CD4-positive, alpha-beta memory T cell (primary cell): ENCODE measurements around the gene SYCP1. TPM values are rescaled to one million over a fixed set of nuclear protein-coding genes. Genes with fewer than 3 reads are reported as not detected.

ENCODE experiments used
- CTCF ChIA-PET: fragments of 350-600 bp; sonication (Branson Sonifier 250); formaldehyde crosslinking; loops from one replicate; lab custom pipeline; 2021; ENCODE audit warnings: inconsistent platforms; ENCODE audit not compliant: partially characterized antibody; lab: Charles Lee
- POLR2A ChIA-PET: fragments of 350-600 bp; sonication (Branson Sonifier 250); formaldehyde crosslinking; loops from one replicate; lab custom pipeline; 2021; ENCODE audit not compliant: partially characterized antibody; lab: Charles Lee
- DNase-seq, 5 donors: peaks; one replicate each; pipeline versions ENCODE4 v3.0.0 to v3.0.0-alpha.2; 2020 to 2022; ENCODE audit warnings: mixed read lengths in 1 of 5
- H3K27ac ChIP-seq: one replicate; pipeline ENCODE4 v1.7.0; 2013; ENCODE audit warnings: low read depth, low read length
- H3K27me3 ChIP-seq: 2 replicates; pipeline ENCODE4 v1.7.0; 2013; ENCODE audit warnings: mild to moderate bottlenecking, low read length, moderate library complexity; ENCODE audit not compliant: insufficient read depth
- H3K36me3 ChIP-seq: 2 replicates; pipeline ENCODE4 v1.7.0; 2013; ENCODE audit warnings: mild to moderate bottlenecking, low read length, moderate library complexity; ENCODE audit not compliant: insufficient read depth
- H3K4me1 ChIP-seq: 2 replicates; pipeline ENCODE4 v1.7.0; 2013; ENCODE audit warnings: mild to moderate bottlenecking, low read length, moderate library complexity; ENCODE audit not compliant: insufficient read depth
- H3K4me3 ChIP-seq, 2 donors: one replicate each; pipeline ENCODE4 v1.7.0; 2013; ENCODE audit warnings: low read length in 2 of 2, mild to moderate bottlenecking in 1 of 2
- H3K9me3 ChIP-seq, 2 donors: one replicate each; pipeline ENCODE4 v1.7.0; 2013; ENCODE audit warnings: low read length in 2 of 2, control low read depth in 1 of 2; ENCODE audit not compliant: control insufficient read depth in 1 of 2
- H3K27ac Mint-ChIP-seq, 7 donors: one replicate each; pipeline ENCODE4 v1.8.0; 2020 to 2021; ENCODE audit warnings: mixed read lengths in 7 of 7, mild to moderate bottlenecking in 6 of 7, inconsistent platforms in 3 of 7, moderate library complexity in 3 of 7
- H3K27me3 Mint-ChIP-seq, 2 donors: one replicate each; pipeline ENCODE4 v1.8.0; 2020 to 2021; ENCODE audit warnings: mixed read lengths in 2 of 2
- H3K36me3 Mint-ChIP-seq, 2 donors: one replicate each; pipeline ENCODE4 v1.8.0; 2020 to 2021; ENCODE audit warnings: mixed read lengths in 2 of 2, inconsistent platforms in 1 of 2, mild to moderate bottlenecking in 1 of 2
- H3K4me1 Mint-ChIP-seq, 4 donors: one replicate each; pipeline ENCODE4 v1.8.0; 2020 to 2021; ENCODE audit warnings: mixed read lengths in 4 of 4, mild to moderate bottlenecking in 1 of 4
- H3K4me3 Mint-ChIP-seq, 8 donors: one replicate each; pipeline ENCODE4 v1.8.0; 2020 to 2021; ENCODE audit warnings: mixed read lengths in 8 of 8, mild to moderate bottlenecking in 7 of 8, moderate library complexity in 6 of 8, inconsistent platforms in 3 of 8
- H3K9me3 Mint-ChIP-seq, 8 donors: one replicate each; pipeline ENCODE4 v1.8.0; 2020 to 2021; ENCODE audit warnings: mixed read lengths in 8 of 8, mild to moderate bottlenecking in 5 of 8, inconsistent platforms in 3 of 8, moderate library complexity in 1 of 8
- intact Hi-C: fragments of 100-400 bp; cut with micrococcal nuclease; formaldehyde crosslinking; loops from one replicate; pipeline ENCODE4 v1.15.1; 2023
- polyA plus RNA-seq, 2 donors: library from polyadenylated mRNA; unstranded; fragments of 300-500 nt; fragmentation: Illumina TruSeq; gene quantifications; one replicate each; pipeline ENCODE4 v1.2.3, GENCODE V29; 2021
- total RNA-seq, 2 experiments: library from RNA; stranded (reverse); gene quantifications; one replicate each; pipeline ENCODE4 v1.2.3, GENCODE V29; 2021

Gene SYCP1
- total and polyA plus RNA-seq, 4 experiments from 2014 or later, result not detected

DNA sequence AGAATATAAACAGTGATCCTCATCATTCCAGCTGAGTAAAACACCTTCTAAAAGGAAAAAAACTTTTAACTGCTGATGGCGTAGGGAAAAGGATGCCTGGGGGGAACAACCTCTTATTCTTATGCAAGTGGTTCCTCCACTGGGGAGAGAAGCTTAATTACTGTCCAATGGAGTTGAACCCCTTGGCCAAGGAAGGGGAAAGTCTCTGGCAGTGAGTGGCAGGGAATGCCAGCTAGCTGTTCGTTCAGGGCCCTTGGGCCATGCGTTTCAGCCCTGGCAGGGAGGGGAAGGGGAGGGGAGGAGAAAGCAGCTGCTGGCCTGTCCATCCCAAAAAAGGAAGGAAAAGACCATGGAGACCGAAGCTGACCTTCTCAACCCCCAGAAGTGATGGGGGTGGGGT is 22.6 kb upstream of the SYCP1 start:
- DNase-seq, result no peak
- H3K4me1 Mint-ChIP-seq, result no peaks in the 10 kb centered on the region
- Histone ChIP-seq H3K9me3 (no peaks in the 10 kb centered on the region), H3K36me3 (no peaks in the 10 kb centered on the region), H3K27ac (no peak overlapping the region), H3K4me1 (no peaks in the 10 kb centered on the region), H3K4me3 (no peak overlapping the region), H3K27me3 (no peaks in the 10 kb centered on the region)
- H3K27me3 Mint-ChIP-seq, result peaks cover 6 to 8% of the 10 kb centered on the region in 2 donors
- intact Hi-C loops, result no loop called here
- no peak overlapping the region for H3K27ac Mint-ChIP-seq
- ChIA-PET CTCF (no interaction called here), POLR2A (no interaction called here)
- H3K36me3 Mint-ChIP-seq, result no peaks in the 10 kb centered on the region
- H3K9me3 Mint-ChIP-seq, result no peaks in the 10 kb centered on the region
- no peak overlapping the region for H3K4me3 Mint-ChIP-seq

- Histone ChIP-seq H3K9me3 (no peaks in the 10 kb centered on the region), H3K4me1 (no peaks in the 10 kb centered on the region), H3K4me3 (no peak overlapping the region), H3K27ac (no peak overlapping the region), H3K27me3 (no peaks in the 10 kb centered on the region), H3K36me3 (no peaks in the 10 kb centered on the region)
- H3K36me3 Mint-ChIP-seq, result no peaks in the 10 kb centered on the region
- peaks cover 0 to 1% (median under 1%) of the 10 kb centered on the region in 4 donors for H3K4me1 Mint-ChIP-seq
- peaks cover 8 to 9% of the 10 kb centered on the region in 2 donors for H3K27me3 Mint-ChIP-seq
- ChIA-PET POLR2A (no interaction called here), CTCF (no interaction called here)
- no peak overlapping the region for H3K4me3 Mint-ChIP-seq
- intact Hi-C loops, result no loop called here
- no peaks in the 10 kb centered on the region for H3K9me3 Mint-ChIP-seq
- DNase-seq, result no peak
- H3K27ac Mint-ChIP-seq, result no peak overlapping the region
These were observed 21.2 kb upstream of the SYCP1 start for GRCh38 chr1:114833421-114833820.

GRCh38 chr1:114844270-114844669 is 10.4 kb upstream of the SYCP1 start:
- H3K4me1 Mint-ChIP-seq, result no peaks in the 10 kb centered on the region
- H3K4me3 Mint-ChIP-seq, result no peak overlapping the region
- Histone ChIP-seq H3K27me3 (no peaks in the 10 kb centered on the region), H3K4me1 (no peaks in the 10 kb centered on the region), H3K9me3 (no peaks in the 10 kb centered on the region), H3K27ac (no peak overlapping the region), H3K4me3 (no peak overlapping the region), H3K36me3 (no peaks in the 10 kb centered on the region)
- intact Hi-C loops, result no loop called here
- no peaks in the 10 kb centered on the region for H3K9me3 Mint-ChIP-seq
- no peak overlapping the region for H3K27ac Mint-ChIP-seq
- ChIA-PET CTCF (no interaction called here), POLR2A (no interaction called here)
- H3K27me3 Mint-ChIP-seq, result peaks cover 8 to 14% of the 10 kb centered on the region in 2 donors
- no peaks in the 10 kb centered on the region for H3K36me3 Mint-ChIP-seq
- no peak for DNase-seq

DNA sequence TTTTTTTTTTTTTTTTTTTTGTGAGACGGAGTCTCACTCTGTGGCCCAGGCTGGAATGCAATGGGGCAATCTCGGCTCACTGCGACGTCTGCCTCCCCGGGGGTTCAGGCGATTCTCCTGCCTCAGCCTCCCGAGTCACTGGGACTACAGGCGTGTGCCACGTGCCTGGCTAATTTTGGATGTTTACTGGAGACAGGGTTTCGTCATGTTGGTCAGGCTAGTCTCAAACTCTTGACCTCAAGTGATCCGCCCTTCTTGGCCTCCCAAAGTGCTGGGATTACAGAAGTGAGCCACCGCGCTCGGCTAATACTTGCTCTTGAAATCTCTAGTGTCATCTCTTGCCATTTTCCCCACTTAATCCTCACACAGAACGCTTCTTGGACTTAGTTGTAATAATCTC is 1.1 kb upstream of the SYCP1 start:
- Histone ChIP-seq H3K27ac (no peak overlapping the region), H3K9me3 (no peaks in the 10 kb centered on the region), H3K36me3 (no peaks in the 10 kb centered on the region), H3K4me3 (no peak overlapping the region), H3K4me1 (peaks cover 6% of the 10 kb centered on the region), H3K27me3 (peaks cover 9% of the 10 kb centered on the region)
- ChIA-PET CTCF (no interaction called here), POLR2A (no interaction called here)
- no peak for DNase-seq
- H3K27me3 Mint-ChIP-seq, result peaks cover 29 to 32% of the 10 kb centered on the region in 2 donors
- no peak overlapping the region for H3K27ac Mint-ChIP-seq
- peaks cover 0 to 6% (median 0%) of the 10 kb centered on the region in 8 donors for H3K9me3 Mint-ChIP-seq
- no peaks in the 10 kb centered on the region for H3K36me3 Mint-ChIP-seq
- intact Hi-C loops, result no loop called here
- peaks cover 4 to 10% (median 6%) of the 10 kb centered on the region in 4 donors for H3K4me1 Mint-ChIP-seq
- H3K4me3 Mint-ChIP-seq, result no peak overlapping the region

GRCh38 chr1:114861384-114861783 is 6.7 kb downstream of the SYCP1 start:
- no peak overlapping the region for H3K4me3 Mint-ChIP-seq
- H3K27me3 Mint-ChIP-seq, result peaks cover 9 to 10% of the 10 kb centered on the region in 2 donors
- Histone ChIP-seq H3K4me1 (no peaks in the 10 kb centered on the region), H3K27me3 (no peaks in the 10 kb centered on the region), H3K4me3 (no peak overlapping the region), H3K9me3 (no peaks in the 10 kb centered on the region), H3K36me3 (no peaks in the 10 kb centered on the region), H3K27ac (no peak overlapping the region)
- no peak for DNase-seq
- intact Hi-C loops, result no loop called here
- no peaks in the 10 kb centered on the region for H3K36me3 Mint-ChIP-seq
- H3K9me3 Mint-ChIP-seq, result peaks cover 0 to 2% (median 0%) of the 10 kb centered on the region in 8 donors
- H3K4me1 Mint-ChIP-seq, result no peaks in the 10 kb centered on the region
- POLR2A ChIA-PET, result no interaction called here
- CTCF ChIA-PET, result interaction anchor here (0.6 kb wide), 1 partner anchor 36 kb away, joined by 3 read pairs; no protein-coding TSS in a partner anchor
- H3K27ac Mint-ChIP-seq, result no peak overlapping the region

DNA sequence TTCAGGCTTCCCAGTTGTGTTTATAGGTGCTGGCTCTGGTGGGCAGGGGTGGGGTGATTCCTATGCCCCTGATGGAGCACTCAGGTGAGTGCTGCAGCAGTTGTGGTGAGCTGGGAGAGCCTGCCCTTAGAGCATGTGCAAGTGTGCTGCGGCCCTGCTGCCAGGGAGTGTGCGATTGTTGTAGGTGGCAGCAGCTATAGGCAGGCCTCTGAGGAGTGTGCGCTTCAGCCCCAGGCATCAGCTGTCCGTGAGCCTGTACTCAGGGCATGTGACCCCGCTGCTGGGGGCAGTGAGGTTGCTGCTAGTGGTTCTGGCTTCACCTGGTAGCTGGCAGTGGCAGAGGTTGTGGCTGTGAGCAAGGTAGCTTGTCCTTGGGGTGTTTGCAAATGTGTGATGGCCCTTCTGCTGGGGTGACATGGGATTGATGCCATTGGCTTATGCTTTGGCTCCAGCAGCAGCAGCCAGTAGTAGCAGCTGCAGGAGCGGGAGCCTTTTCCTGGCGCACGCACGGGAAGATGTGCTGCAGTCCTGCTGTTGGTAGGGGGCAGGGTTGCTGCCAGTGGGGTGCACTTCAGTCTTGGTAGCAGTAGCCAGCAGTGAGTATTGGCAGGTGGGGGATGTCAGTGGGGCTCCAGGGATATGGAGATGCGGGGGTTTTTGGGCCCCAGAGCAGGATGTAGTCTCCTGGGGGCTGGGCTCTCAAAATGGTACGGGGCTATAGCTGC is 37.7 kb downstream of the SYCP1 start:
- intact Hi-C loops, result no loop called here
- peaks cover 12% of the 10 kb centered on the region for H3K27me3 ChIP-seq
- no peak overlapping the region for H3K27ac ChIP-seq
- H3K9me3 Mint-ChIP-seq, result peaks cover 0 to 1% (median 0%) of the 10 kb centered on the region in 8 donors
- no peaks in the 10 kb centered on the region for H3K4me1 Mint-ChIP-seq
- H3K9me3 ChIP-seq, result no peaks in the 10 kb centered on the region
- H3K4me1 ChIP-seq, result no peaks in the 10 kb centered on the region
- peaks cover 12 to 28% of the 10 kb centered on the region in 2 donors for H3K27me3 Mint-ChIP-seq
- no peak for DNase-seq
- H3K4me3 ChIP-seq, result no peak overlapping the region
- no peak overlapping the region for H3K4me3 Mint-ChIP-seq
- POLR2A ChIA-PET, result no interaction called here
- H3K36me3 Mint-ChIP-seq, result no peaks in the 10 kb centered on the region
- no peak overlapping the region for H3K27ac Mint-ChIP-seq
- H3K36me3 ChIP-seq, result no peaks in the 10 kb centered on the region
- CTCF ChIA-PET, result no interaction called here

GRCh38 chr1:114896795-114897194 is 42.1 kb downstream of the SYCP1 start:
- Histone ChIP-seq H3K27ac (no peak overlapping the region), H3K27me3 (peaks cover 8% of the 10 kb centered on the region), H3K36me3 (no peaks in the 10 kb centered on the region), H3K4me1 (no peaks in the 10 kb centered on the region), H3K9me3 (no peaks in the 10 kb centered on the region), H3K4me3 (no peak overlapping the region)
- Mint-ChIP-seq H3K27me3 (peaks cover 15 to 23% of the 10 kb centered on the region in 2 donors), H3K36me3 (no peaks in the 10 kb centered on the region), H3K4me1 (no peaks in the 10 kb centered on the region), H3K27ac (no peak overlapping the region), H3K4me3 (no peak overlapping the region), H3K9me3 (peaks cover 0 to 1% (median 0%) of the 10 kb centered on the region in 8 donors)
- no peak for DNase-seq
- intact Hi-C loops, result no loop called here
- ChIA-PET POLR2A (no interaction called here), CTCF (interaction anchor here (0.5 kb wide), 1 partner anchor 35 kb away, joined by 3 read pairs; no protein-coding TSS in a partner anchor)
